ENCODE data around the gene FUS. TPM values are rescaled to one million over a fixed set of nuclear protein-coding genes. Genes with fewer than 3 reads are reported as not detected.

The FUS gene
- total RNA-seq, 4 donors from 2014 or later: 91.8 to 125 (median 109) TPM

GRCh38 chr16:31213342-31213741 is 33.4 kb downstream of the FUS start:
- Histone ChIP-seq H3K27me3 (peaks cover 0 to 37% of the 10 kb centered on the region in 2 donors), H3K4me1 (peaks cover 0 to 29% (median 22%) of the 10 kb centered on the region in 4 donors), H3K36me3 (no peaks in the 10 kb centered on the region), H3K27ac (no peak overlapping the region), H3K9me3 (no peaks in the 10 kb centered on the region), H3K4me3 (no peak overlapping the region)
- WGBS, 2 donors: 94 to 100% methylated on average over 1 of the region's 1 CpG
- no peak for DNase-seq (ENCODE audit: low spot score in 2 of 2)
- no peak for TF ChIP-seq EP300 (IDR thresholded peaks at IDR 0.05)
- no peak for TF ChIP-seq CTCF (IDR thresholded peaks at IDR 0.05)
- no peak for TF ChIP-seq POLR2A (IDR thresholded peaks at IDR 0.05)

- Histone ChIP-seq H3K36me3 (no peaks in the 10 kb centered on the region), H3K9me3 (no peaks in the 10 kb centered on the region), H3K4me3 (peak within 1 kb of the TSS; percentile 23 to 53 (median 48)), H3K27me3 (peaks cover 0 to 44% of the 10 kb centered on the region in 2 donors), H3K4me1 (peaks cover 0 to 29% (median 22%) of the 10 kb centered on the region in 4 donors), H3K27ac (peak within 1 kb of the TSS in 2 of 4 donors; percentile 57 to 66)
- no peak for TF ChIP-seq POLR2A (IDR thresholded peaks at IDR 0.05)
- no peak for TF ChIP-seq EP300 (IDR thresholded peaks at IDR 0.05)
- no peak for TF ChIP-seq CTCF (IDR thresholded peaks at IDR 0.05)
- 57 to 69% methylated on average over 17 to 19 of the region's 25 CpGs for WGBS, 2 donors
- DNase-seq (ENCODE audit: low spot score in 2 of 2): no peak
Observed at GRCh38 chr16:31213877-31214707, 34.2 kb downstream of the FUS start, which contains the start of gene TRIM72. TSS of gene TRIM72 (plus strand) at chr16:31214119. CDS start at chr16:31214739, 620 bp downstream.

GRCh38 chr16:31214708-31215286 is 34.9 kb downstream of the FUS start:
- Histone ChIP-seq H3K4me1 (peaks cover 0 to 29% (median 22%) of the 10 kb centered on the region in 4 donors), H3K9me3 (no peaks in the 10 kb centered on the region), H3K27me3 (peaks cover 0 to 51% of the 10 kb centered on the region in 2 donors), H3K4me3 (peak overlapping the region; percentile 23 to 53 (median 48)), H3K27ac (peak overlapping the region in 2 of 4 donors; percentile 57 to 66), H3K36me3 (no peaks in the 10 kb centered on the region)
- no peak for DNase-seq (ENCODE audit: low spot score in 2 of 2)
- WGBS, 2 donors: 5 to 17% methylated on average over 19 to 27 of the region's 58 CpGs
- TF ChIP-seq CTCF (IDR thresholded peaks at IDR 0.05) (no peak), EP300 (IDR thresholded peaks at IDR 0.05) (no peak), POLR2A (IDR thresholded peaks at IDR 0.05) (no peak)

GRCh38 chr16:31215287-31216162 is 35.6 kb downstream of the FUS start:
- no peak for DNase-seq (ENCODE audit: low spot score in 2 of 2)
- TF ChIP-seq EP300 (IDR thresholded peaks at IDR 0.05) (peak in 1 of 2 donors; percentile 40), CTCF (IDR thresholded peaks at IDR 0.05) (no peak), POLR2A (IDR thresholded peaks at IDR 0.05) (peak in 1 of 2 donors; percentile 25)
- peaks cover 0 to 55% of the 10 kb centered on the region in 2 donors for H3K27me3 ChIP-seq
- H3K27ac ChIP-seq: peak overlapping the region in 1 of 4 donors; percentile 66
- WGBS, 2 donors: 0 to 1% methylated on average over 28 to 63 of the region's 63 CpGs
- no peaks in the 10 kb centered on the region for H3K9me3 ChIP-seq
- peak overlapping the region; percentile 23 to 53 (median 48) for H3K4me3 ChIP-seq
- no peaks in the 10 kb centered on the region for H3K36me3 ChIP-seq
- peaks cover 0 to 29% (median 22%) of the 10 kb centered on the region in 4 donors for H3K4me1 ChIP-seq

Data from tibial nerve (tissue), 4 donors.